ENCODE results near the gene PRKCB.

DNA sequence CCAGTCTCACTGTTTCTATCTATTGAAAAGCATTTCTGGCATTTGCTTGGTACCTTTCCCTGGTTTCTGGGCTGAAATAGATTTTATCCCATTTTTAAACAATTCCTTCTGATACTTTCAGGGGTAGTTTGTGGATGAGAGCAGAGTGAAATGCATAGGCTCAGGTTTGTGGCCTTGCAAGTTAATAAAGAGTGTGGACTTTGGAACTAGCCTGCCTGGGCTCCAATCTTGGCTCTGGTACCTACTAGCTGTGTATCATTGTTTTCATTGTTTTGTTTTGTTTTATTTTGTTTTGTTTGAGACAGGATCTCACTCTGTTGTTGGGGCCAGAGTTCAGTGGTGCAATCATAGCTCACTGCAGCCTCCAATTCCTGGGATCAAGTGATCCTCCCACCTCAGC lies 175.5 kb downstream of the PRKCB start:
- TF ChIP-seq POLR2AphosphoS5 (IDR thresholded peaks at IDR 0.05; ENCODE audit: low read depth, low read length) (no peak), POLR2A (IDR thresholded peaks at IDR 0.05; ENCODE audit: low read depth, low read length) (no peak)
